22Rv1 (cell line): ENCODE results near the gene SH2D4B.

Experiments used
- H3K27ac ChIP-seq: fragments of 450-650 bp; 2 replicates; pipeline ENCODE4 v1.5.1; 2017
- ZFX ChIP-seq: fragments of 450-650 bp; IDR thresholded peaks from 2 replicates; pipeline ENCODE4 v1.6.1; 2017; ENCODE audit warnings: antibody characterized with exemption, borderline replicate concordance
- TF ChIP-seq, protein P1 (sequence below): fragments of 450-650 bp; IDR thresholded peaks from 2 replicates; pipeline ENCODE4 v1.5.1; 2017; ENCODE audit warnings: mild to moderate bottlenecking

Gene SH2D4B

GRCh38 chr10:80516506-80517075 is 21.1 kb upstream of the SH2D4B start:
- TF ChIP-seq, protein P1, sequence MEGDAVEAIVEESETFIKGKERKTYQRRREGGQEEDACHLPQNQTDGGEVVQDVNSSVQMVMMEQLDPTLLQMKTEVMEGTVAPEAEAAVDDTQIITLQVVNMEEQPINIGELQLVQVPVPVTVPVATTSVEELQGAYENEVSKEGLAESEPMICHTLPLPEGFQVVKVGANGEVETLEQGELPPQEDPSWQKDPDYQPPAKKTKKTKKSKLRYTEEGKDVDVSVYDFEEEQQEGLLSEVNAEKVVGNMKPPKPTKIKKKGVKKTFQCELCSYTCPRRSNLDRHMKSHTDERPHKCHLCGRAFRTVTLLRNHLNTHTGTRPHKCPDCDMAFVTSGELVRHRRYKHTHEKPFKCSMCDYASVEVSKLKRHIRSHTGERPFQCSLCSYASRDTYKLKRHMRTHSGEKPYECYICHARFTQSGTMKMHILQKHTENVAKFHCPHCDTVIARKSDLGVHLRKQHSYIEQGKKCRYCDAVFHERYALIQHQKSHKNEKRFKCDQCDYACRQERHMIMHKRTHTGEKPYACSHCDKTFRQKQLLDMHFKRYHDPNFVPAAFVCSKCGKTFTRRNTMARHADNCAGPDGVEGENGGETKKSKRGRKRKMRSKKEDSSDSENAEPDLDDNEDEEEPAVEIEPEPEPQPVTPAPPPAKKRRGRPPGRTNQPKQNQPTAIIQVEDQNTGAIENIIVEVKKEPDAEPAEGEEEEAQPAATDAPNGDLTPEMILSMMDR = no peak
- TF ChIP-seq ZFX = no peak
- no peak overlapping the region for H3K27ac ChIP-seq

GRCh38 chr10:80517416-80518142 is 20.1 kb upstream of the SH2D4B start:
- no peak for TF ChIP-seq ZFX
- TF ChIP-seq, protein P1 = no peak
- no peak overlapping the region for H3K27ac ChIP-seq

DNA sequence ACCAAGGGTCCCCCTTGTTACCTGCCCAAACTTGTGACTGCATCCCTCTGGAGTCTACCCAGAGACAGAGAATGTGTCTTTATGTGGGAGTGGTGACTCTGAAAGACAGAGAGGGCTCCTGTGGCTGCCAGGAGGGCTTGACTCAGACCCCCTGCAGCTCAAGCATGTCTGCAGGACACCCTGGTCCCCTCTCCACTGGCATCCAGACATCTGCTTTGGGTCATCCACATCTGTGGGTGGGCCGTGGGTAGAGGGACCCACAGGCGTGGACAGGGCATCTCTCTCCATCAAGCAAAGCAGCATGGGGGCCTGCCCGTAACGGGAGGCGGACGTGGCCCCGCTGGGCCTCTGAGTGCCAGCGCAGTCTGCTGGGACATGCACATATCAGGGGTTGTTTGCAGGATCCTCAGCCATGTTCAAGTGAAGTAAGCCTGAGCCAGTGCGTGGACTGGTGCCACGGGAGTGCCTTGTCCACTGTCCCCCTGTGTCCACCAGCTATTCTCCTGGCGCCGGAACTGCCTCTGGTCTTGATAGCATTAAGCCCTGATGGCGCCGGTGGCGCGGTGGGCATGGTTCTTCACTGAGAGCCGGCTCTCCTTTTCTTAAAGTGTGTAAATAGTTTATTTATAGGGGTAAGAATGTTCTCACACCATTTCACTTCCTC is 19.4 kb upstream of the SH2D4B start:
- no peak overlapping the region for H3K27ac ChIP-seq
- no peak for TF ChIP-seq ZFX
- TF ChIP-seq, protein P1 = no peak

DNA sequence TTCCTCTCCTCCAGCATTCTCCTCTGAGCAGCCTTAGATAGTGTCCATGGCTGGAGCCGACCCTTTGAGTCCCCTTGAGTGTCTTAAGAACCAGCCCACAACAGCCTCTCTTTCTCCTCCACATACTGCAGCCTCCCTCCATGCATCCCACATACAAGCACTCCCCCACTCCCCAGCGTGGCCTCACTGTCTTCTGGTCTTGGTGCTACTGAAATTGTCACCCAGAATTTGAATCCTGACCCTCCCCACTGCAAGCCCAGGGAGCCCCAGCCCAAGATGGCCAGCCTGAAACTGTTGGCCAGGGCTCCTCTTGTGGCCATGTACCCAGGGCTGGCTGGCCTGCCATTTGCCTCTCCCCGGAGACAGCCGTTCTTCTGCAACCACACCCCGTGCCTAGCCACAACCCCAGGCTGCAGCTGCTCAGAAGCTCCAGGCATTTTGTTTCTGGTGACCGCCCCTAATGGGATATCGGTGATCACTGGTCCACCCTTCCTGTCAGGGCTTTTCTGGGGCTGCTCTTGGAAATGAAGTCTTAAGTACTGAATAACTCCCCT is 18.8 kb upstream of the SH2D4B start:
- no peak overlapping the region for H3K27ac ChIP-seq
- TF ChIP-seq, protein P1 = no peak
- TF ChIP-seq ZFX = no peak

GRCh38 chr10:80519936-80520650 is 17.6 kb upstream of the SH2D4B start:
- TF ChIP-seq, protein P1 = no peak
- TF ChIP-seq ZFX = no peak
- no peak overlapping the region for H3K27ac ChIP-seq

DNA sequence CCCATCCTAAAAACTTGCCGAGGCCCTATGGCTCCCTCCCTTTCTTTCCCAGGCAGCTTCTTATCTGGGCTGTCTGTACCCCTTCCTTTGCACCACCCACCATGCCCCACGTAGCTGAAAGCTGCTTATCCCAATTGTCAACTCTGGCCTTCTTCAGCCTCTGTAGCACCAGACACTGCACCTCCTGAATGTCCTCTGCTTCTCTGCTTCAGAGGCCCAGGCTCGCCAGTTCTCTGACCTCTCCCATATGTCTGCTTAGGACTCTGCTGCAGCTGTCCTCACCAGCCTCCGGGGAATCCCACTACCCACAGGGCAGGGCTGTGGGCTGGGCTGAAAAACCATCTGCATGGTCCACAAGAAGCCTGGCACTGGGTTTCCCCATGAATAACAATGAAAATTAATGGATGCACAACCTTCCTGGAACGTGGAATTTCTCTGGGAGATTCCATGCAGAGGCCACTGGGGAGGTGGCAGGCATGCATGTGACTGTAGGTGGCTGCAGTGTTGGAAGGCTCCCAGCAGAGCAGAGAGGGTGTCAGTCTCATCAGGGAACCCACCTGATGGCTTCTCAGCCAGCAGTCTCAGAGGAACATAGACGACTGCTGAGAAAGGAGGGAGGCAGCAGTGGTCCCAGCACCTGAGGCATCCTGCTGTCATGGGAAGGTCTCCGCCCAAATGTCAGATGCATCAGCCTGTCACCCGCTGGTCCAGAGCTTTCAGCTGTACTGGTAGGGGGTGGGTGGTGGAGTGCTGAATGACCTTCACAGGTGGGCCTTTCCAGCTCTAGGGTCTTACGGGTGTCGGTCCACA is 16.8 kb upstream of the SH2D4B start:
- TF ChIP-seq, protein P1 = no peak
- TF ChIP-seq ZFX = no peak
- H3K27ac ChIP-seq = no peak overlapping the region
